Activated T-cell treated with anti-CD3 and anti-CD28 coated beads, Interleukin-2, amount 50 U/mL, for 4 hours (primary cell): Measurements from ENCODE around the gene KCNQ1. TPM values are rescaled to one million over a fixed set of nuclear protein-coding genes. Genes with fewer than 3 reads are reported as not detected.

Experiments used
- ATAC-seq, 2 donors: fragments of 200-7000 bp; cut with Tn5 transposase; one replicate each; pipeline ENCODE4 v1.10.0; 2021
- DNase-seq: peaks from one replicate; pipeline ENCODE4 v3.0.0-alpha.2; 2020
- H3K27me3 Mint-ChIP-seq: one replicate; pipeline ENCODE4 v1.8.0; 2021; ENCODE audit warnings: low read depth, mixed read lengths
- H3K36me3 Mint-ChIP-seq: one replicate; pipeline ENCODE4 v1.8.0; 2022; ENCODE audit warnings: mixed read lengths; ENCODE audit not compliant: insufficient read depth
- H3K4me1 Mint-ChIP-seq: one replicate; pipeline ENCODE4 v1.8.0; 2021; ENCODE audit warnings: low read depth, mixed read lengths
- H3K4me3 Mint-ChIP-seq: one replicate; pipeline ENCODE4 v1.8.0; 2021; ENCODE audit warnings: mild to moderate bottlenecking, moderate library complexity, mixed read lengths
- H3K9me3 Mint-ChIP-seq: one replicate; pipeline ENCODE4 v1.8.0; 2021; ENCODE audit warnings: mixed read lengths
- total RNA-seq, 3 donors: library from RNA; stranded (reverse); gene quantifications; one replicate each; pipeline ENCODE4 v1.2.1, GENCODE V29; 2021

The KCNQ1 gene
- total RNA-seq, 3 donors from 2014 or later, result 2.3 to 3.0 (median 2.8) TPM

DNA sequence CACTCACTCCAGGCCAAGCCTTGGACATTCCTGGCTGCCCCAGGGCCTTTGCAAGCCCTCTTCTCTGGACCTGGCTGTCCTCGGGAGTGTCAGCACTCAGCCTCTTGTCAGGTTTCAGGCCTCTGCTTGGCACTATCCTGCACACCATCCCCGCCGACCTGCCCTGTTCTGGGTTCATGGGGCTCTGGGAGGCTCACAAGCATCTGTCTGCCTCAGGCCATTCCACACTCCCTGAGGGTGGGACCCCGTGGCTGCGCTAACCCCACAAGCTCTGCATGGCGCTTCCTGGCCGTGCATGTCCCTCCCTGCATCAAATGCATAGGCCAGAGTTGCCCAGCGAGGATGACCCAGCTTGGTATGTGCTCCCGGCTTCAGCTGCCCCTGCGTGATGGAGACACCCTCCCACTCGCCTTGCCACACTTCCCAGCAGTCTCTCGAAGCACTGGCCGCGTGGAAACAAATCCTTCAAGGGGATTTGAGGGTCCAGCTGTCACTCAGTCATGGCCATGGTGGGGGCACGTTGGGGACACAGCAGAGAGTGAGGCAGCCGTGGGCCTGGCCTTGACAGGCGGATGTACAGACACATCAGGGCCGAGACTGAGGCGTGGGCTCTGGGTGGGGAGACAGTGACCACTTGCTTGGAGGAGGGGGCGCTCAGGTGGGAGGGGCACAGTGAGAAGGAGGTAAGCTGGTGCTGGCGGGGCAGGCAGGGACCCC lies 87.3 kb downstream of the KCNQ1 start:
- no peaks in the 10 kb centered on the region for H3K27me3 Mint-ChIP-seq
- DNase-seq (no peak), ATAC-seq (no peak)
- H3K4me1 Mint-ChIP-seq, result peaks cover 19% of the 10 kb centered on the region
- H3K4me3 Mint-ChIP-seq, result no peak overlapping the region
- no peaks in the 10 kb centered on the region for H3K36me3 Mint-ChIP-seq
- H3K9me3 Mint-ChIP-seq, result no peaks in the 10 kb centered on the region

DNA sequence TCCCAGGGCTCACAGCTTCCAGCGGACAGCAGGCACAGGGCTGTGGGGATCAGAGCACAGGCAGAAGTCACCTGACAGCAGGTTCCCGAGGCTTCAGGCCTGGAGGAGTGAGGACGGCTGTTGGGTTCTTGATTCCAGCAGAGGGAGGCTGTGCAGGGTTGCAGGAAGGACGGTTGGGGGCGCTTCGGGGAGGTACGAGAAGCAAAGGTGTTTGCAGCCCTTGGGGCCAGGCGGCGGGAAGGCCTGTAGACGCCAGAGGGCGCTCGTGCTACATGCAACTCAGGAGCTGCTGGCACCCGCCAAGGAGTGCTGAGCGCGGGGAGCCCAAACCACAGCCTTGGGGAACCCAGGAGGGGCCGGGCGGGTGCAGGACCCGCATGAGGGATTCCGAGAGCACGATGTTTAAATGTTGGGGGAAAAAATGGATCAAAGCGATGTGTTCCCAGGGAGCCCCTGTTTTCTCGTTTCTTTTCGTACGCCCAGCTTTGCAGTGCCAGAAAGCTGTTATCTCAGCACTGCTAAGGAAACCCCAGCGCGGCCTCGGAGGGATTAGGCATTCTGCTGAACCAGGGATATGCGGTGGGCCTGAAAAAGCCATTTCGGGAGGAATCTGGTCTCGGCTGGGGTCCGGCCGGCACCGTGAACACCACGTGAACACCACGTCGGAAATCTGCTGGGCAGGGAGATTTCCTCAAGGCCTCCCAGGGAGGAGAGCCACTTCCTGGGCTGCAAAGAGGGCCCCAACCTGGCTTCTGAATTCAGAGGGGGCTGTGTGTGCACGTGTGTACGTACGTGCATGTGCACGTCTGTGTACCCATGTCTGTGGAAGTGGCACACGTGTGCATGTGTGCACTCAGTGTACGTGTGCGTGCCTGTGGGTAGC lies 88.1 kb downstream of the KCNQ1 start:
- Mint-ChIP-seq H3K4me1 (peaks cover 15% of the 10 kb centered on the region), H3K36me3 (no peaks in the 10 kb centered on the region), H3K9me3 (no peaks in the 10 kb centered on the region), H3K4me3 (peak overlapping the region; percentile 61), H3K27me3 (no peaks in the 10 kb centered on the region)
- DNase-seq, result peak; percentile 94
- peak; percentile 92 for ATAC-seq

DNA sequence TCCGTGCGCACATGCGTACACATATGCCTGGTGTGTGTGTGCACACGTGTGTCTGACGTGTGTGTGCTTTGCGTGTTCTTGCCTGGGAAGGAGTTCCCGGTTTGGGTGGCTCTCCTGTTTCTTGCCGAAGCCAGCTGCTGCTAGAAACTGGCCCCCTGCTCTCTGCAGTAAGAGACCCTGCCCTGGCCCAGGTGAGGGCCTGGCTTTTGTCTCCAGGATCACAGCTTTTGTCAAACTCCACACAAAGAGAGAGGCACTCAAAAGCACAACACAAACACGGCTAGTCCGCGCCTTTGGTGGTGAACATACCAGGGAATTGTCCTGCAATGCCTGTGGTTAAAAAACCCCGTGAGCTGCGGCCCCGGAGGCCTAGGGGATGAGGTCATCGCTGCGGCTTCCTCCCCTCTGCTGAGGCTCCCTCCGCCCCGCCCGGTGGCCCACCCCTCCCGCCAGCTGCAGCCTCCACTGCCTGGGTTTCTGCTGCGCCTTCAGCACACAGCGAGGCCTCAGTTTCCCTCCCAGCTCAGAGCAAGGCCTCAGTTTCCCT lies 88.9 kb downstream of the KCNQ1 start:
- Mint-ChIP-seq H3K36me3 (no peaks in the 10 kb centered on the region), H3K27me3 (no peaks in the 10 kb centered on the region), H3K4me3 (no peak overlapping the region), H3K4me1 (peaks cover 15% of the 10 kb centered on the region), H3K9me3 (no peaks in the 10 kb centered on the region)
- DNase-seq, result no peak
- no peak for ATAC-seq

DNA sequence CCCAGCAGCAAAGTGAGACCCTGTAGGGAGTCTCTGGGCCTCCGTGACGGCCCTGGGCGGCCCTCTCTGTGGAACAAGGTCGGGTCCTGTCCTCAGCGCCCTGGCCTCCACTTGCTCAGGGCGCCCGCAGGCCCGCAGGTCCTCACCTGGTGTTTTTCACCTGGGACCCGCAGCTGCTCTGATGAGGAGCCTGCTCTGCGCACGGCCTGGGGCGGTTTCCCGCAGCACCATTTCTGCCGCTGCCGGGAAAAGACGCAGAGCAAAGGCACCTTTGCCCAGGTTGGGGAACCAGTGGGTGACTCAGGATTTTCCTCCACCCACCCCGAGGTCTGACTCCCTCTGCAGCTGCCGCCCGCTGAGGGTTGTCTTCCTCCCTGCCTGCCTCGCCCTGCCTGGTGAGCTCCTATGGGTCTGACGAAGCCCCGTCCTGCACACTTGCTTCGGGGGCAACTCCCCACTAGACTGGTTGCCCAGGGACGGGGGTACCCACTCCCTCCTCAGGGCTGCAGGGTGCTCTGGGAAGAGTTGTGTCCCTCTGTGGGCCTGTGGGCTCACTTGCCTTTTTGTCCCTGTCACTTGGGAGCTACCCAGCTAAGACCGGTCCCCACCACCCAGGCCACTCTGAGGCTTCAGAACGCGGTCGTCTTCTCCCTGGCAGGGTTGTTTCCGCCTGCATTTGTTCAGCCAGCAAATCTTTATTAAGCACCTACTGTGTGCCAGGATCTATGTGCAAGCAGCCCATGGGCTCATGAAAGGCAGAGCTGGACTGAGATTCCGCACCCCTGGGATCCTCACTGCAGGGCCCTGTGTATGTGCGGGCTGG lies 89.5 kb downstream of the KCNQ1 start:
- H3K9me3 Mint-ChIP-seq, result no peaks in the 10 kb centered on the region
- no peak for DNase-seq
- no peaks in the 10 kb centered on the region for H3K27me3 Mint-ChIP-seq

DNA sequence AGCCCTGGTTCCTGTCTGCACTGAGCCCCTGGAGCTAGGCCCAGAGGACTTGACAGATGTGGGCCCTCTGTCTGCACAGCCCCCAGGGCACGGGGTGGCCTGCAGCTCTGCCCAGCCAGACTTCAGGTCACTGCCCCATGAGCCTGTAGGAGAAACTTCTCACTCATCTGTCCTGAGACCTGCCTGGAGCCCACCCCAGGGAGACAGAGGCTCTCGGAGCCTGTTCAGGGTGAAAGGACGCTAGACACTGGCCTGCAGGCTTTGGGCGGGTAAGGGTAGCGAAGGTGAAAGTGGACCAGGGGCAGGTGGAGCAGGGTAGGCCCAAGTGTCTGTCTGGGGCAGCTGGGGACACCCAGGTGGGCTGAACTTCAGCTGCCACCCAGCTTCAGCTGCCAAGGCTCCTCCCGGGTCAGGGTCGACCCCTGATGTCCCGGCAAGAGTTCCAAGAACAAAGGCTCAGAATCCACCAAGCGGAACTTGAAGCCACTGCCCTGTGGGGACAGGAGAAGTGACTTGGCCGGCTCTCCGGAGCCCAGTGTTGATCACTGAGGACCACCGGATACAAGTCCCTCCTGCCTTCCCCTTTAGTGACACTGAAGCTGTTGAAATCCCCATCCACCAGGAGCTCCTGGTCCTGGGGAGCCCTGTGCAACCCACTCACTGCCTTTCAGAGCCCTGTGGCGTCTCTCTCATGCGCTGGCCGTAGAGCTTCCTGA lies 90.3 kb downstream of the KCNQ1 start:
- DNase-seq (no peak), ATAC-seq (no peak)
- no peaks in the 10 kb centered on the region for H3K36me3 Mint-ChIP-seq
- H3K4me1 Mint-ChIP-seq, result peaks cover 15% of the 10 kb centered on the region
- H3K9me3 Mint-ChIP-seq, result no peaks in the 10 kb centered on the region
- no peak overlapping the region for H3K4me3 Mint-ChIP-seq
- no peaks in the 10 kb centered on the region for H3K27me3 Mint-ChIP-seq

More for the DNA sequence above, 89.5 kb downstream of the KCNQ1 start:
- Mint-ChIP-seq H3K4me3 (no peak overlapping the region), H3K4me1 (peaks cover 15% of the 10 kb centered on the region), H3K36me3 (no peaks in the 10 kb centered on the region)
- no peak for ATAC-seq

DNA sequence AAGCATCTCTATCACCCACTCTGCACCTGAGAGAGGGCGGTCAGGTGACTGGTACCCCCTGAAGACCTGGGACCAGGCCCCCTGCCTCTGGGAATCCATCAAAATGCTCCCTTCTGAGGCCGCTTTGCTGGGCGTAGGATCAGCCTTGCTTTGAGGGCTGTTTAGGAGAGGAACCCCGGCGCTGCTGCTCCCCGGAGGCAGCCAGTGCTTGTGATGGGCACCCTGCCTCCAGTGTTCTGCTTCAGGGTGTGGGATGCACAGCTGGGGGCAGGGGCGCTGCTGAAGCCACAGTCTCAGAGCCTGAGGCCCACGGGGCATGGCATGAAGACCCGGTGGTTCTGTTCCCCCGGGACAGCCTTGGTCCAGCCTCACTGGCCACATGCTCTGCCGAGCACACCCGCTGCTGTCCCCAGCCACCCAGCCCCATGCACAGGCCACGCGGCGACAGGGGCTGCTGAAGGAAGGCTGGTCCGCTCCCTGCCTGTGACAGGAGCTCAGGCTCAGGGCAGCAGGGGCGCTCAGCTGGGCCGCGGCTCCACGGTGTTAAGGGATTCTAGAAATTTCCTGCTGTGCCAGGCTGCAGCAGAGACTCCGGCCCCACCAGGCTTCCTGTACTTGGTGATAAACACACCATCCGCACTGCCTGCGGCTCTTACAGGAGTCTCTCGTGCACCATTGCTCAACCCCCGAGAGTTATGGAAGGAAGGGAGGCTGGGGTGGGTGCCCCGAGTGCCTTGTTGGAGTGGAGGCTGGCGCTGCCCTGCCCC lies 91.0 kb downstream of the KCNQ1 start:
- Mint-ChIP-seq H3K4me1 (peaks cover 15% of the 10 kb centered on the region), H3K27me3 (no peaks in the 10 kb centered on the region), H3K9me3 (no peaks in the 10 kb centered on the region), H3K36me3 (no peaks in the 10 kb centered on the region), H3K4me3 (no peak overlapping the region)
- ATAC-seq (no peak), DNase-seq (no peak)

DNA sequence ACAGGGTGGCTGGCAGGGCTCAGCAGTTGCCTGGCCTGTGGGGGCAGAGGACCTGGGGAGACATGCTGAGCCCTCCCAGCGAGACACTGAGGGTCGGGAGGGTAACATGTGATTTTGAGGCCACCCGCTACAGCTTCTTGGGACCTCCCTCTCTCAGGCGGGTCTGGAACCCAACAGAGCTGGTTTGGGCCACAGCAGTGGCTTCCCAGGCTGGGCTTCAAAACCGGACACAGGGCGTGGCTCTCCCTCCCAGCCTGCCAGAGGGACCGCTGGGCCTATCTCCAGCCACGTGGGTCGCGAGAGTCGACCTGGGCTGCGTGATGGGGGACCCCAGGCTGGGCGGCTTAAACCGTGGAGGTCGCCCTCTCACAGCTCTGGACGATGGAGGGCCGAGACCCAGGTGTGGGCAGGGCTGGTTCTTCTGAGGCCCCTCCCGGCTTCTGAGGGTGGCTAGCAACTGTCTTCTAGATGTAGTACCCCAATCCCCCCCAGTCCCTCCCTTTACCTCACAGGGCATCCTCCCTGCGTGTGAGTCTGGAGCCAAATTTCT lies 91.7 kb downstream of the KCNQ1 start:
- Mint-ChIP-seq H3K4me1 (peaks cover 15% of the 10 kb centered on the region), H3K27me3 (no peaks in the 10 kb centered on the region), H3K4me3 (no peak overlapping the region), H3K9me3 (no peaks in the 10 kb centered on the region), H3K36me3 (no peaks in the 10 kb centered on the region)
- ATAC-seq (no peak), DNase-seq (no peak)

DNA sequence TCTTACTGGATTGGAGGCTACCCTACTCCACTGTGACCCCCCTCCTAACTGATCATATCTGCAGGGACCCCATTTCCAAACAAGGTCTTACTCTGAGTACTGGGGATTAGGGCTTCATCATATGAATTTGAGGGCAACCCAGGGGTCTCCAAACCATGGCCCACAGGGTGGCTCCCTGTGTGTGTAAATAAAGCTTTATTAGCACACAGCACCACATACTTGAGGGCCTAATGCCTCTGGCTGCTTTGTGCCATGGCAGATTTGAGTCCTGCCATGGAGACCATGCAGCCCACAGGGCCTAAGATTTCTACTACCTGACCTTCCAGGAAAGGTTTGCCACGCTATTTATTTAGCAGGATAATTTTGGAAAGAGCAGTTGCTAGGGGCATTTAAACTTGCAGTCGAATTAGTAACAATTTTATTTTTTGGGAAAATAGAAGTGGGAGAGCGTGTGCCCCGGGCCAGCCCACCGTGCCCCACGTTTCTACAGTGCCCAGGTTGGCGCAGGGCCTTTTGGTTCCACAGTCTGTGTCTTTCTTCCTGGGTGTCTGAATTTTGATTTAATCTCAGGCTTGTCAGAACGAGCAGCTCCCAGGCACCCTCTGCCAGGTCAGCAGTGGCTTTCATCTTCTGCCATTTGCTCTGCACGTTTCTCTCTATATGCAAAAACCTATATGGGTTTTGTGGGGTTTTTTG lies 92.3 kb downstream of the KCNQ1 start:
- H3K36me3 Mint-ChIP-seq, result no peaks in the 10 kb centered on the region
- no peak overlapping the region for H3K4me3 Mint-ChIP-seq
- peaks cover 15% of the 10 kb centered on the region for H3K4me1 Mint-ChIP-seq
- ATAC-seq (no peak), DNase-seq (no peak)
- no peaks in the 10 kb centered on the region for H3K27me3 Mint-ChIP-seq
- H3K9me3 Mint-ChIP-seq, result no peaks in the 10 kb centered on the region

DNA sequence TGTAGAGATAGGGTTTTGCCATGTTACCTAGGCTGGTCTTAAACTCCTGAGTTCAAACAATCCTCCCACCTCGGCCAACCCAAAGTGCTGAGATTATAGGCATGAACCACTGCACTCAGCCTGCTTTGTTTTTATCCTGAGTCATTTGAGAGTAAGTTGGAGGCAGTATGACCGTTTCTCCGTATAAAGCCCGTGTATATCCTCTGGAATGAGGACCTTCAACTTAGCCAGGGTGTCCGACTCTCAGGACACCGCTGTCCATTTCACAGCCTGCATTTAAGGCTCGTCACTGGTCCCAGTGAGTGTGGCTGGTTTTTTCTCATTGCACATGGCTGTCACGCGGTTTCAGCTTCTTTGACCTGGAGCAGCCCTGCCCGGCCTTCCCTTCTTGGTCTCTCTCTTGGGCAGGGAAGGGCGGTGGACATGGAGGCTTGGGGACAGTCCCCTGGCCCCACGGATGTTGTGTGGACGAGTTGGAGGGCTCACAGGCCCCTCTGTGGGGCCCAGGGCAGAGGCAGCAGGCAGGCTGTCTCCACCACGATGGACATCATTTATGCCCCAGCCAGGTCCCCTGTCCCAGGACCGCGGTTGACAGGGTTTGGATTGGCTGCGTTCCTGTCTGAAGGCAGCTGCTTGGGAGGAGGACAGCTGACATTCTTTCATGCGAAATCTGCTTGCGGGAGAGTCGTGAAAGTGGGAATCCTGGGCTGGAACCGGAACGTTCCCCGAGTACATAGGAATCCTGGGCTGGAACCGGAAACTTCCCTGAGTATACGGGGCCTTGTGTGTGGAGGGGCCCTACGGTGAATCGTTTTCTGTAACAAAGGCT lies 93.3 kb downstream of the KCNQ1 start:
- Mint-ChIP-seq H3K9me3 (no peaks in the 10 kb centered on the region), H3K27me3 (no peaks in the 10 kb centered on the region), H3K4me1 (peaks cover 11% of the 10 kb centered on the region), H3K4me3 (no peak overlapping the region), H3K36me3 (no peaks in the 10 kb centered on the region)
- no peak for DNase-seq
- no peak for ATAC-seq

DNA sequence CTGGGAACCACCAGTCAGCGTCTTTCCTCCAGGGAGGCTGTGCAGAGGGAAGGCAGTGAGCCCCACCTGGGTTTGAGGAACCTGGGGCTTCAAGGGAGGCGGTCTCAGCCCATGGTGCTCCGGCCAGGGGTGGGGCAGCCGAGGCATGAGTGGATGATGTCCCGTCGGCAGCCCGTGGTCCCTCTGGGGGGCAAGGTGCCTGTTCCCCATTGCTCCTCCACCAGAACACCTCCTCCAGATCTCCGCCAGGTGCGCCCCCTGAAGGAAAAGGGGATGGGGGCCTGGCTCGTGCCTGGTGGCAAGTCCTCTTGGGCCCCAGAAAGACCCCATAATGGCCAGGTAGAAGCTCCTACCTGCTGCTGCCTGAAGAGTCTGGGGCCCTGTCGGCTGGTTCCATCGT lies 94.1 kb downstream of the KCNQ1 start:
- Mint-ChIP-seq H3K9me3 (no peaks in the 10 kb centered on the region), H3K36me3 (no peaks in the 10 kb centered on the region), H3K27me3 (no peaks in the 10 kb centered on the region), H3K4me1 (peaks cover 6% of the 10 kb centered on the region), H3K4me3 (no peak overlapping the region)
- ATAC-seq, result no peak
- no peak for DNase-seq

DNA sequence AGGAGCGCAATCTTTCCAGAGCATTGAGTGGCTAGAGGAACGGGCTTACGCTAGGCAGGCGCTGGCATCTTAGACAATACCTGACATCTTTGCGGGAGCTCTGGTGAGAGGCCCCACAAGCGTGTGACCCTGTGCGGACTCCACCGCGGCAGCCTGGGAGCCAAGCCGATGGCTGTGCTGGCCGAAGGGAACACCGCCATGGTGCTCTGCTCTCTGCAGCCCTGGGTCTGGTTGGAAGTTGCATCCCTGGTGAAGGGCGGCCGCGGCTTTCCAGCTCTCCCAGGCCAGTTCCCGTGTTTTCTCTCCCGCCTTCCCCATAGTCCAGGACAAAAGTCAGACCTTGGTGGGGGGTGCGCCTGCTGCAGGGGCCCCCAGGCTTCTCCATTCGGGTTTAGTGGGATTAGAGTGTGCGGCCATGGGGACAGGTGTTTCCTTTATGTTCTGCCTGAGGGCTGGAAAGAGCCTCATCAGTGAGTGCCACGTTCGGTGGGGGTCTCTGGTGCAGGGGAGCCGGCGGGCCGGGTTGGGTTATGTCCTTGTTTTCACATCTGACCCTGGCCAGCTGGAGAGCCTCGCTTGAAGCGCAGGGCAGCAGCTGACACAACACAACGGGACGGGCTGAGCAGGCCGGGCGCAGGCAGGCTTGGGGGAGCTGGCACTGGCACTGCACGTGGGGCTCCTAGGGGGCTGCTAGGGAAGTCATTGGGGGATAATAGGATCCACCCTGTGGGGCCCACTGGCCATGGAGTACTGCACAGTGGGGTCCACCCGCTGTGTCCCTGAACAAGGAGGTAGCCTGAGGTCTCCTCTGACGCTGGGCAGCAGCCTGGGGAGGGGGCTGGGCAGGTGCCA lies 94.8 kb downstream of the KCNQ1 start:
- Mint-ChIP-seq H3K4me1 (peaks cover 6% of the 10 kb centered on the region), H3K4me3 (no peak overlapping the region), H3K27me3 (no peaks in the 10 kb centered on the region), H3K9me3 (no peaks in the 10 kb centered on the region), H3K36me3 (no peaks in the 10 kb centered on the region)
- DNase-seq, result no peak
- ATAC-seq, result no peak
